Ovary (tissue), 3 donors: ENCODE results near the gene NUP188.

Experiments used
- CTCF ChIP-seq, 3 donors: fragments of 450-650 bp in 2 of 3; fragments of 200-600 bp in 1 of 3; IDR thresholded peaks; one replicate each; pipeline versions ENCODE4 v1.5.1 to v1.8.0; 2016 to 2022; ENCODE audit warnings: antibody characterized with exemption in 3 of 3, mild to moderate bottlenecking in 1 of 3
- EP300 ChIP-seq: sonication (generic); formaldehyde crosslinking; IDR thresholded peaks from one replicate; pipeline ENCODE4 v1.6.1; 2017; ENCODE audit warnings: antibody characterized with exemption
- POLR2A ChIP-seq: fragments of 450-650 bp; IDR thresholded peaks from one replicate; pipeline ENCODE4 v1.6.1; 2017; ENCODE audit warnings: antibody characterized with exemption, mild to moderate bottlenecking, moderate library complexity
- donor health status: DM: no; HTN: no; CAD: no.

- TF ChIP-seq CTCF (IDR thresholded peaks at IDR 0.05) = peak; percentile 61 to 79 (median 66)
- TF ChIP-seq EP300 = no peak
- no peak for TF ChIP-seq POLR2A
These were observed 59.0 kb downstream of the NUP188 start for GRCh38 chr9:129006328-129007034.
